Central memory CD4-positive, alpha-beta T cell (primary cell): ENCODE data around the gene PIP5K1C.

Experiments
- DNase-seq: peaks from one replicate; pipeline ENCODE4 v3.0.0; 2022

Gene PIP5K1C

DNA sequence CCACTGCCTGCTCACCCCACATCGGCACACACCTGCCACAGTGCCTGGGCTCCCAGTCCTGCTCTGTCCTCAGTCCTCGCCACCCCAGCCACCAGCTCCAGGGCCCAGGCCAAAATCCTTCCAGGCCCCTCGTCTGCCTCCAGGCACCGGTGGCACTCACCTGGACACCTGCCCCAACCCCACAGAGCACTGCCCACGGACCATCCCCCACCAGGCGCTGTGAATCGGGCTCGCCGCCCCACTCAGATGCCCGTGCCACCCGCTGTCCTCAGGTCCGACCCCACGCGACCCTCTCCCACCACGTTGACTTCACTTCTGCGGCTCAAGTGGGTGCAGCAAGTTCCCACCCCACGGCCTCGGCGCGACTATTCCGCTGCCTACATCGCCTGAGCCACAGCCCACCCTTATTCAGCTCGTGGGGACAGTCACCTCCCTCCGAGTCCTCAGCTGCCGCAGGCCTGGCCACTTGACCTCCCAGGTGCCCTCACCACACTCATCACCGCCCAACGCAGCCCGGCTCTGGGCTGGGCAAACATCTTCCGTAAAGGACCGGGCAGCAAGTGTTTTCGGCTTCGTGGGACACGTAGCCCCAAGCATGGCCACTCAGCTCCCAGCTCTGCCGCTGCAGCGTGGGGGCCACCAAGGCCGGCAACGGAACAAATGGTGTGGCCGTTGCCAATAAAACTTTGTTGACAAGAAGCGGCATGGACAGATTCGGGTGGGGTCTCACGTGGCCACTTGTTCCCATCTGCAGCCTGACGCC, 5.7 kb downstream of the PIP5K1C start:
- no peak for DNase-seq

- DNase-seq, result no peak
Measured at GRCh38 chr19:3693025-3693925, 7.0 kb downstream of the PIP5K1C start.

GRCh38 chr19:3692141-3693024, 7.9 kb downstream of the PIP5K1C start:
- peak; percentile 34 for DNase-seq

GRCh38 chr19:3691726-3692125, 8.5 kb downstream of the PIP5K1C start:
- no peak for DNase-seq

DNA sequence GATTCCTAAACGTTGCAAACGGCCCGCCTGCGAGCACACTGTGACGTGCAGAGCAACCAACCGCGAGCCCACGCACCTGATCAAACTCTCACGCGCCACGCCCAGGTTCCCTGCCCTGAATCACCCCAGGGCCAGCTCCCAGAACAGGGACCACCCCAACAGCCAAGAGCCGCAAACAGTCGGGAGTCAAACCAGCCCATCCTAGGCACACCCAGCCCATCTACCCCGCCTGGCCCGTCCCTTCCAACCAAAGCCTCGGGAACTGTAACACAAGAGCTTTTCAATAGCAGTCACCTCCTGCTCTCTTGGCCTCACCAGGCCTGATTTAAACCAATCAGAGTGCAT, 8.9 kb downstream of the PIP5K1C start:
- DNase-seq, result no peak

DNA sequence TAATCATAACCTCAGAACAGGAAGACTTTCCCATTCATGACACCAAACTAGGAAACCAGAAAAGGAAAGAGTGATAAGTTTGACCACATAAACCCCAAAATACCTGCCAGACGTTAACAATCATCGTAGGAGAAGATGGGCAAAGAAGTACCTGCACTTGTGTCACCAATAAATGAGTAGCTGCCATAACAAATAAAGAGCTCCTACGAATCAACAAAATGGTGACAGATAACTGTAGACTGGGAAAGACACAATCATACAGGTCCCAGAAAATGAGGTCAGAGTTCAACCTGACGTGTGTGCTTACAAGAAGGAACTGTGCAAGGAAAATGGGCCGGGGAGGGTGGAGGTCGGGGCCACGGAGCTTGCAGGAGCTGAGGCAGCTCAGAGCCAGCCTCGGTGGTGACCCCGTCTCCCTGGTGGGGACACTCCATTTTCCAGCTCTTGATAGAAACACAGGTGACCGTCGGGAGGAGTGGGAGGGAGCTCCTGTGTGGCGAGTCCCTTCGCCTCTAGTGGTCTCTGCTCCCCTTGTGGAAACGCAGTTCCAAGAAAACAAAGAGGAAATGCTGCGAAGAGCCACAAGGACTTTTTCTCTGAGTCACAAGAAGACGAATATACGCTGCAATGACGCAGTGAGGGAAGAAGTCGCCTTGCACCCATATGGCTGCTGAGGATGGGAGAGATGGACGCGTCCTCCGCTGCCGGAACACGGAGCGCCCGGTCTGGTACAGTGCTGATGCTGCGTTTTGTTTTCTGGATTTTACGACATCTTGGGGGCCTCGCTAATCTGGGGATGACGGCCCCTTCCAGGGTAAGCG, 9.5 kb downstream of the PIP5K1C start:
- DNase-seq, result no peak

DNA sequence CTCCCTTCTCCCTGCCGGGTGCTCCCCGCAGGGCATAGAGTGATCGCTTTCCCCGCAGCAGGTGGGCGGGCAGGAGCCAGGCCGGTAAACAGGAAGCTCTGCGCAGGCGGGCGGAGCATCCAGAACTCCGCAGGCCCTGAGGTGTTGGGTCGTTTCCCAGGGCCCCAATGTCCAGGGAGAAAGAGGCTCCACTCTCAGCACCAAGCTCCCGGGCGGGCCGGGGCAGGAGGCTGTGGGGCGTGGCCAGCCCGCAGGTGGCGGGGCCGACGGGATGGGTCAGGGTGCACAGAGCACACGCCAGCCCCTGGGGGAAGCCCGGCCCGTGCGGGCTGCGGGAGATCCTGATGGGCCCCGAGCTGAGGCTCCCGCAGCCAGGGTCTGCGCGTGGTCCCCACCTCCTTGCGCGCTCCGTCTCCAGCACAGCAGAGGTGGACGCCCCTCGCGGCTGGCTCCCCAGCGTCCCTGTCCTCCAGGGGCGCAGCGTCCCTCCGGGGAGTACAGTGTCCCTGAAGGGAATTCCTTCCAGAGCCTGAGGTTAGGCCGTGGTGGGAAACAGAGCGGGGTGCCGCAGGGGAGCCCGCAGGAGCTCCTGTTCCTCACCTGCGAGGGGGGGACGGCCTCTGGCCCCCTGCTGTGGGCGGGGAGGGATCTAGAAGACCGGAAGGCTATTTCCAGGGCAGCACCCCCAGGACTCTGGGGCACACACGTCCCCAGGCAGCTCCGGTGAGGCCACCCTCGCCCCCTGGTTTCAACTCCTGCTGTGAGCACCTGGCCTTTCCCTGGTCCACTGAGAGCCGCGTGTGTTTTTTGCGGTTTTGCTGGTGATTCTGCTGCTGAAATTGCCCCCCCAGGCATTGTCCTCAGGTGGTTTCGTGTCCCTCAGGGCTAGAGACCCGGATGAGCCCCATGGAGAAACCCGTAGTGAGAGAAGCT, 12.2 kb downstream of the PIP5K1C start:
- DNase-seq, result peak; percentile 24

GRCh38 chr19:3687393-3687773, 12.9 kb downstream of the PIP5K1C start:
- no peak for DNase-seq

- no peak for DNase-seq
Measured at GRCh38 chr19:3684817-3685410, 15.4 kb downstream of the PIP5K1C start.

DNA sequence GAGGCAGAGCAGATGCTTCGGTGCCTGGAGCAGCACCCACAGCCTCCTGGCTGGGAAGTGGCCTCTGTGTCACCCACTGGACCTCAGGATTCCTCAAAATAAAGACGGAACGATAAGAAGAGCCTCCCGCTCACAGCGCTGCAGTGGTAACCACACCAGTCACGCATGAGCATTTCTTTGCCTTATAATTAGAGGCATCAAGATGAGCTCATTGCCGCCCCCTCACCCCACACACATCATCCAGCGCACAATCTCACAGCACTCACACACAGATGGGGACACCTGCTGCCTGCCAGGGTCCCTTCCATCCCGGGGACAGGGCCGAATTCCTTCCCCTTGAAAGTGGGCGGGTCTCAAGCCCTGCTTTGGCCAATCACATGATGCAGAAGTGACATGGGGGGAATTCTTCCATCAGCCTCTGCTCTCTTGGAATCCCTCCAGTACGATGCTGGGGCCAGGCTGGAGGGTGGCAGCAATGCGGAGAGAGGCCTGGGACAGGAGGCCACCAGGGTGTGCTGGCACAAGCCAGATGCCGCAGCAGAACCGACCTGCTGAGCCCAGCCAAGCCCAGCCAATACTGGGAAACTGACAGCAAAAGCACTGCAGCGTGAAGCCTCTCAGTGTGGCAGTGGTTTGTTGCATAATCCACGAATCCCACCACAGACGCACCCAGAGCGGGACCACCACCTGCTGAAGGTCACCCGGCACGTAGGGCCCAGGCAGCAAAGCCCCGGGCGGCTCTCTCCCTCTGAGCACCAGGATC, 16.0 kb downstream of the PIP5K1C start:
- DNase-seq, result no peak

GRCh38 chr19:3683405-3684053, 16.7 kb downstream of the PIP5K1C start:
- no peak for DNase-seq

DNA sequence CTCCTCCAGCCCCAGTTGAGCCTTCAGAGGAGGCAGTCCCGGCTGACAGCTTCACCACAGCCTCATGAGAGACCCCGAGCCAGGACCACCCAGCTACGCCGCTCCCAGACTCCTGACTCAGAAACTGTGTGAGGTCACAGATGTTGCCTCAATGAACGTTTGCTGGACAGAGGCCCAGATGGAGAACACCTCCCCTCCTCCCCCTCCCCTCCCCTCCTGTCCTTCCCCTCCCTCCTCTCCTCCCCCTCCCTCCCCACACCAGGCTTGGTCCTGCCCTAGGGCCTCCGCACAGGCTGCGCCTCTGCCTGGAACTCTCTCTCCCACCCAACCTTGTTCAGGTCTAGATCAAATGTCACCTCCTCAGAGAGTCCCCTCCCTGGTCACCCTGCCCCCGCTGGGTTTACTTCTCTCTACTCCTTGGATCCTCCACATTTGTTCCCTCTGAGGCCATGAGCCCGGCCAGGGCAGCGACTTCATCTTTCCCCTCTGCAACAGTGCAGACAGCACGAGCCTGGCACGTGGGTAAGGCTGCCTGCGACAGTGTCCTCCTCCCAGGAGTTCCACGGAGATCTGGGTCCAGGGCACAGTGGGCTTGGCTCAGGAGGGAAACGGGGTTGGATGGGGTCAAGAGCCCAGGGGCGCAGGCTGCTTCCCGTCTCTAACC, 17.4 kb downstream of the PIP5K1C start:
- no peak for DNase-seq

DNA sequence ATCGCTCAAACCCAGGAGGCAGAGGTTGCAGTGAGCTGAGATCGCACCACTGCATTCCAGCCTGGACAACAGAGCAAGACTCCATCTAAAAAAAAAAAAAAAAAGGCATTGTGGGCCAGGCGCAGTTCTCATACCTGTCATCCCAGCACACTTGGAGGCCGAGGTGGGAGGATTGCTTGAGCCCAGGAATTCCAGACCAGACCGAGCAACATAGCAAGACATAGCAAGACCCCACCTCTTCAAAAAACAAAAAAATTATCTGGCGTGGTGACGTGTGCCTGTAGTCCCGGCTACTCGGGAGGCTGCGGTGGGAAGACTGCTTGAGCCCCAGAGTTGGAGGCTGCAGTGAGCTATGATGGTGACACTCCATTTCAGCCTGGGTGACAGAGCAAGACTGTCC, 18.0 kb downstream of the PIP5K1C start:
- DNase-seq, result no peak

DNA sequence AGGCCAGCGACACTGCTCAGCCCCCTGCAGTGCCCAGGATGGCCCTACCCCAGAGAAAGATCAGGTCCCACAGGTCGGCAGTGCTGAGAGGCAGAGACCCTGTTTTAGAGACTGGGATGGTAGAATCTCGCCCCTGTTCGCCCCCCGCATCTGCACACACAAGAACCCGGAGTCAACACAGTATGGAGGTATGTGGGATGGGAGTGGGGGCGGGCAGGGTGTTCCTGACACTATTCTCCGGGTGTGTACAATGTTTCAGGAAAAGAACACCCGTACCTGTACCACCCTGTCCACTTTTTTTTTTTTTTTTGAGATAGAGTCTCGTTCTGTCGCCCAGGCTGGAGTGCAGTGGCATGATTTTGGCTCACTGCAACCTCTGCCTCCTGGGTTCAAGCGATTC, 19.3 kb downstream of the PIP5K1C start:
- no peak for DNase-seq

DNA sequence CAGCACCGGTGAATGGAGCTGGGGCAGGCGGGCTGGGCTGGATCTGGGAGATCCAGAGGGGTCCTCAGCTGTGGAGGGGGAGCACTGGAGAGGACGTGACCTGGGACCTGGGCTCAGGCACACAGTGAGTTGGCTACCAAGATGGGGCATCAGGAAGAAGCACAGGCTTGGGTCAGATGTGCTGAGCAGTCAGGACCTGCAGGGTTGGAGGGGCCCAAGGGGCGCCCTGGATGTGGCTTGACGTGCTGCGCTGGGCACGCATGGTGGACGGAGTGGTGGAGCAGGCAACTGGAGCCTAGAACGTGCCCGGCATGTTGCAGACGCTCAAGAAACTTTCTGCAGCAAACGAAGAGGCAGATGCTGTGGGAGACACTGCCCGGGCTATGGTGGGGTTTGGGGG, 20.7 kb downstream of the PIP5K1C start:
- DNase-seq, result no peak

- DNase-seq, result no peak
Measured at GRCh38 chr19:3679138-3679537, 21.1 kb downstream of the PIP5K1C start.

GRCh38 chr19:3678188-3678587, 22.1 kb downstream of the PIP5K1C start:
- DNase-seq, result no peak

DNA sequence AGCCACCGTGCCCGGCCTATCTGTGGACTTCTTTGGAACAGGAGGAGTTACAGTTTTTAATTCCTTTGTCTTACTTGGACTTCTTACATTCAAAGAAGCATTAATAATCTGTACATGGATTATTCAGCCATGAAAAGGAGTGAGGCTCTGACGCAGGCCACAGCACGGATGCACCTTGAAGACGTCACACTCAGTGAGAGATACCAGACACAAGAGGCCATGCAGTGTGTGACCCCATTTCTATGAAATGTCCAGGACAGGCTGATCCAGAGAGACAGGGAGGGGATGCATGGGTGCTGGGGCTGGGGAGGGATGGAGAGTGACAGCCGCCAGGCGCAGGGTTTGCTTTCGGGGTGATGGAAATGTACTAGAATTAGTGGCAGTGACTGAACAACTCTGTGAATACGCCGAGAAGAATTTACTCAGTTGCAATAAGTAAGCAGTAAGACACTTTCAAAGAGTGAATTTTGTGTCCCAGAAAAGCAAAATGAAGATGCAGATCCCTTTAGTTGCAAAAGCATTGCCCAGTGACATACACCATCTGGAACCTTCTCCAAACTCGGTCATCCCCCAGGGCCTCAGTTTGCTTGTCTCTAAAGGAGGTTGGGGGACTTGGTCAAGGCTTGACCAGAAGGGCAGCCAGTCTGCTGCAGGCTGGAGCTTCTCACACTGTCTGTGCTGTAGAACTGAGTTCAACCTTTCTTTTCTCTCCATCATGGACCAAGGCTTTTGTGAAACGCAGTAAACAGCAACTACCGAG, 25.3 kb downstream of the PIP5K1C start:
- no peak for DNase-seq
